ENCODE measurements around the gene PGAM4.
"Not testable (repeated sequence)": the region's sequence is repeated elsewhere in the genome, so short reads cannot be mapped to it uniquely, and the experiment has no call there.

Gene PGAM4

DNA sequence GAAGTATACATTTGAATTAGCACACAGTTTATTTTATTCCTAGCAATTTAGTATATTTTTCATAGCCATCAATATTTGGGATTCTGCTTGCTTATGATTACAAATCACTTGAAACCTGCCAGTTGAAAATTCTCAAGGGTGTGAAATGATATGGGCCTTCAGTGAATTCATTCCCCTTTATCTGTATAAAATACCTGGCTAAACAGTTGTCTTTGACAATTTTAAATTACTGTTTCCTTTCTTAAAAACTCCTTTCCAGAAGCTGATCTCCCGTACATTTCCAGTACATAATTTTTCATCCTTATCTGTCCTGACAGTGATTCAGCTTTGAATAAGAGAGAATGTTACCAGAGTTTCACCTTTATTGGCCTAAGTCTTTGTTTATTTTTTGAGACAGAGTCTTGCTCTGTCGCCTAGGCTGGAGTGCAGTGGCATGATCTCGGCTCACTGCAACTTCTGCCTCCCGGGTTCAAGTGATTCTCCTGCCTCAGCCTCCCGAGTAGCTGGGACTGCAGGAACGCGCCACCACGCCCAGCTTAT, 45.0 kb downstream of the PGAM4 start:
- DNase-seq, result no peak

DNA sequence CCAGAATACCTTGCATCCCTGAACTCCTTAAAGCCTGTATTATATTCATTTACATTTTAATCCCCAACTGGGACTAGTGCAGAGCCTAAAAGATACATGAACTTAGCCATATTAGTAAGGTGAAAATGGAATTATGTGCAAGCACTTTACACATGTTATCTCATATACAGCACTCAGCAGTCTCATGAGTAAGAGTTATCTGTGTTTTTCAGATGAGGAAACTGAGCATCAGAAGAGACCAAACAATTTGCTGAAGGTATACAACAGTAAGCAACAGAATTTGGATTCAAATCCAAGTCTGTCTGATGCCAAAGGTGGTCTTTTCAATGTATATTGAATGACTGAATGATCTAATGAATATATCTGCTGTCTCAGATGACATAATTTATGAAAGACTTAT, 46.7 kb downstream of the PGAM4 start:
- DNase-seq, result no peak

DNA sequence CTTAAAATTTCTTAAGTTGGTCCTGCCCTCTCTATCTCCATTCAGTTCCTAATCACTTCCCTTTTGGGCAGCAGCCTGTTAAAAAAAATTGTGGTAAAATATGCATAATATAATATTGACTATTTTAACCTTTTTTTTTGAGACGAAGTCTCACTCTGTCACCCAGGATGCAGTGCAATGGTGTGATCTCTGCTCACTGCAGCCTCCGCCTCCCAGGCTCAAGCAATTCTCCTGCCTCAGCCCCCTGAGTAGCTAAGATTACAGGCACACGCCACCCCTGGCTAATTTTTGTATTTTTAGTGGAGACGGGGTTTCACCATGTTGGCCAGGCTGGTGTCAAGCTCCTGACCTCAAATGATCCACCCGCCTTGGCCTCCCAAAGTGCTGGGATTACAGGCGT, 50.1 kb downstream of the PGAM4 start:
- not testable (repeated sequence) for DNase-seq

DNA sequence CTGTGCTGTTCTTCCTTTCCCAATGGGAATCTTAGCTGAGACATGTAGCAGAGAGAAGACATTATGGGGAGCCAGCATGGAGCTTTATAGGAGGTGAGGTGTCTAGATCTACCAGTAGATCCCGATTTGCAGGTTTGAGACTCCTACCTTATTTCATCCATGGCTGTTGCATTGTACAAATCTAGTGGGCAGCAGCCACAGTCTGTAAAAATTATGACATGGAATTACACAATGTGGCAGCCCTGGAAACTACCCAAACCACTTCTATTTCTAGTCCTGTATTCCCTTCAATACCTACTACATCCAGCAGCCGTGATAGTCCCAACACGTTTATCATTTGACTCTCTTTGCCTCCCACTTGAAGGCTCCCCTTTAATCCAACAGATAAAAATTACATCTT, 50.9 kb downstream of the PGAM4 start:
- DNase-seq, result no peak

Measured in DMS153 (cell line).